Vagina (tissue), 2 donors: Measurements from ENCODE around the gene PLK4.

Experiments
- POLR2A ChIP-seq, 2 donors: fragments of 450-650 bp; IDR thresholded peaks; one replicate each; pipeline ENCODE4 v1.6.1; 2017; ENCODE audit warnings: antibody characterized with exemption in 2 of 2, mild to moderate bottlenecking in 2 of 2, moderate library complexity in 2 of 2
- TF ChIP-seq, protein P1 (sequence below), 3 experiments: fragments of 450-650 bp in 2 of 3; fragments of 200-600 bp in 1 of 3; sonication (generic) in 1 of 3; IDR thresholded peaks; one replicate each; pipeline ENCODE4 v1.5.1; 2017 to 2019; ENCODE audit warnings: antibody characterized with exemption in 3 of 3, mild to moderate bottlenecking in 2 of 3, moderate library complexity in 2 of 3

DNA sequence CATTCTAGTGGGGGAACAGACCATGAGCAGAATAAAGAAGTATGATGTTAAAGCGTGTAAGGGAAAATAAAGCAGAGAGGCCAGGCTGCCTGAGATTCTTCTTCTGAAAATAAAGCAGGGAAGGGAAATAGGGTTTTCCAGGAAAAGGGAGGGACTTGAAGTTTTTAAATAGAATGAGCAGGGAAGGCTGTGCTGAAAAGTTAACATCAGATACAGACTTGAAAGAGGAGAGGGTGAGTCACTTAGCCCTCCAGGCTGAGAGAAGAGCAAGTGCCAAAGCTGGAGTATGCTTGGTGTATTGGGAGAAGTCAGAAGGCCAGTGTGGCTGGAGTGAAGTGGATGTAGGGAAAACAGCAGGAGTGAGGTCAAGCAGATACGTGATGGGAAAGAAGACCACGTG is 10.0 kb upstream of the PLK4 start:
- TF ChIP-seq POLR2A (IDR thresholded peaks at IDR 0.05) = no peak
- TF ChIP-seq, protein P1, sequence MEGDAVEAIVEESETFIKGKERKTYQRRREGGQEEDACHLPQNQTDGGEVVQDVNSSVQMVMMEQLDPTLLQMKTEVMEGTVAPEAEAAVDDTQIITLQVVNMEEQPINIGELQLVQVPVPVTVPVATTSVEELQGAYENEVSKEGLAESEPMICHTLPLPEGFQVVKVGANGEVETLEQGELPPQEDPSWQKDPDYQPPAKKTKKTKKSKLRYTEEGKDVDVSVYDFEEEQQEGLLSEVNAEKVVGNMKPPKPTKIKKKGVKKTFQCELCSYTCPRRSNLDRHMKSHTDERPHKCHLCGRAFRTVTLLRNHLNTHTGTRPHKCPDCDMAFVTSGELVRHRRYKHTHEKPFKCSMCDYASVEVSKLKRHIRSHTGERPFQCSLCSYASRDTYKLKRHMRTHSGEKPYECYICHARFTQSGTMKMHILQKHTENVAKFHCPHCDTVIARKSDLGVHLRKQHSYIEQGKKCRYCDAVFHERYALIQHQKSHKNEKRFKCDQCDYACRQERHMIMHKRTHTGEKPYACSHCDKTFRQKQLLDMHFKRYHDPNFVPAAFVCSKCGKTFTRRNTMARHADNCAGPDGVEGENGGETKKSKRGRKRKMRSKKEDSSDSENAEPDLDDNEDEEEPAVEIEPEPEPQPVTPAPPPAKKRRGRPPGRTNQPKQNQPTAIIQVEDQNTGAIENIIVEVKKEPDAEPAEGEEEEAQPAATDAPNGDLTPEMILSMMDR (IDR thresholded peaks at IDR 0.05) = no peak
